Stomach (tissue), 4 donors: ENCODE data around the gene NXPH2.

Source experiments
- EP300 ChIP-seq: sonication (generic); formaldehyde crosslinking; IDR thresholded peaks from one replicate; pipeline ENCODE4 v1.6.1; 2017; ENCODE audit warnings: antibody characterized with exemption
- POLR2A ChIP-seq, 4 donors: fragments of 450-650 bp; IDR thresholded peaks; one replicate each; pipeline ENCODE4 v1.6.1; 2016; ENCODE audit warnings: antibody characterized with exemption in 4 of 4, control low read depth in 2 of 4, mild to moderate bottlenecking in 1 of 4, moderate library complexity in 1 of 4
- POLR2AphosphoS5 ChIP-seq, 3 donors: sonication (generic); formaldehyde crosslinking; IDR thresholded peaks; one replicate each; pipeline ENCODE4 v1.6.1; 2016; ENCODE audit warnings: antibody characterized with exemption in 3 of 3
- TF ChIP-seq, protein P1 (sequence below), 7 experiments: fragments of 450-650 bp in 4 of 7; fragments of 200-600 bp in 3 of 7; sonication (generic) in 3 of 7; IDR thresholded peaks; one replicate each; pipeline ENCODE4 v1.5.1; 2016 to 2019; ENCODE audit warnings: antibody characterized with exemption in 7 of 7, control low read depth in 2 of 7, mild to moderate bottlenecking in 1 of 7

DNA sequence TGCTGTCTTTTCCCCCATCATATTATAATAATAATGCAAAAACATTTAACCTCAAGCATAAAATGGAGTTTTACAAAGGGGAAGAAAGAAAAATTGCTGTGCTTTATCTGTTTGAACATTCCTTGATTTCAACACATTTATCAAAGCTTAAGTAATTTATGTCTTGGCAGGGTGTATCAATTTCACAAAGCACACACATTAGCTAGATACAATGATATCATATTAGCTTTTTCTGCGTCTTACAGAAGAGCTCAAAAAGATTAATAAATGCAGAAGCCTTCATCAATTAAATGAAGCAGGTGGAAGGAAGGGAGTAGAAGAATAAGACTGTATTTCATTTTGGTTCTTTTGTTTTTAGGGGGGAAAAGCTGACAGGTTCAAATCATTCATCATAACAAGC is 103.0 kb downstream of the NXPH2 start:
- TF ChIP-seq, protein P1, sequence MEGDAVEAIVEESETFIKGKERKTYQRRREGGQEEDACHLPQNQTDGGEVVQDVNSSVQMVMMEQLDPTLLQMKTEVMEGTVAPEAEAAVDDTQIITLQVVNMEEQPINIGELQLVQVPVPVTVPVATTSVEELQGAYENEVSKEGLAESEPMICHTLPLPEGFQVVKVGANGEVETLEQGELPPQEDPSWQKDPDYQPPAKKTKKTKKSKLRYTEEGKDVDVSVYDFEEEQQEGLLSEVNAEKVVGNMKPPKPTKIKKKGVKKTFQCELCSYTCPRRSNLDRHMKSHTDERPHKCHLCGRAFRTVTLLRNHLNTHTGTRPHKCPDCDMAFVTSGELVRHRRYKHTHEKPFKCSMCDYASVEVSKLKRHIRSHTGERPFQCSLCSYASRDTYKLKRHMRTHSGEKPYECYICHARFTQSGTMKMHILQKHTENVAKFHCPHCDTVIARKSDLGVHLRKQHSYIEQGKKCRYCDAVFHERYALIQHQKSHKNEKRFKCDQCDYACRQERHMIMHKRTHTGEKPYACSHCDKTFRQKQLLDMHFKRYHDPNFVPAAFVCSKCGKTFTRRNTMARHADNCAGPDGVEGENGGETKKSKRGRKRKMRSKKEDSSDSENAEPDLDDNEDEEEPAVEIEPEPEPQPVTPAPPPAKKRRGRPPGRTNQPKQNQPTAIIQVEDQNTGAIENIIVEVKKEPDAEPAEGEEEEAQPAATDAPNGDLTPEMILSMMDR (IDR thresholded peaks at IDR 0.05): no peak
- TF ChIP-seq EP300 (no peak), POLR2A (IDR thresholded peaks at IDR 0.05) (no peak), POLR2AphosphoS5 (IDR thresholded peaks at IDR 0.05) (no peak)
